ENCODE measurements around the gene PNPT1.

The PNPT1 gene

DNA sequence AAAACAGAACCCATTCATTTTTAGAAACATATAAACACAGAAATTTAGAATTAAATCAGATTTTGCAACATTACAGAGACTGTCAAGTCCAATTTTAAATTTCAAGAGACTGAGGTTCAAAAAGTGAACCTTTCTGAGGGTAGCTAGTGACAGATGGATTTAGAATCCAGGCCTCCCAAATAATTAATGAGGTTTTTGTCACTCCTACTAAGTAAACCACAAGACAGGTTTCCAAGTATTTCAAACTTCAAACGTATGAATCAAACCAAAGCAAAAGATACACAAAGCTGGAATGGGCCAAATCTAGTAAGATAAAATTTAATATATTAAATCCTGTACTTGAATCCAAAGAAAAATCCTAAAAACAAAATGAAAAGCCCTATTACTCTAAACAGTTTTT is 101.5 kb downstream of the PNPT1 start:
- DNase-seq = no peak

DNA sequence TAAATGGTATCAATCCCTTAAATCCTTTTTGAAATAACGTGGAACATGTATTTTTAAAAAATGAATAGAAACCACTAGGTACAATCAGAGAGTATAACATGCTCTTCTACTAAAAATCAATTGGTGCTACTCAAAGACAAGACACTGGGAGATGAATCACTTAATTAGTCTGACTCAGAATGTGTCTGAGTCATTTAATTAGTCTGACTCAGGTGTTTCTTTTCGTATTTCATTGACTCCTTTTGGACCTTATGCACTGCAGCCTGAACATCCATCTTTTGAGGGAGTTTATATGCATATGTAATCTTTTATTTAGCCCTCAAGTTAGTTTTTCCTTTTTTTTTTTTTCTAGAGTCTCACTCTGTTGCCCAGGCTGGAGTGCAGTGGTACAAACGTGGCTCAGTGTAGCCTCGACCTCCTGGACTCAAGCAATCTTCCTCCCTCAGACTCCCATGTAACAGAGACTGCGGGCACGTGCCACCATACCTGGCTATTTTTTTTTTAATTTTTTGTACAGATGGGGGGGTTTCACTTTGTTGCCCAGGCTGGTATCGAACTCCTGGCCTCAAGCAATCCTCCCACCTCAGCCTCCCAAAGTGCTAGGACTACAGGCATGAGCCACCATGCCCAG is 102.7 kb downstream of the PNPT1 start:
- DNase-seq = no peak

DNA sequence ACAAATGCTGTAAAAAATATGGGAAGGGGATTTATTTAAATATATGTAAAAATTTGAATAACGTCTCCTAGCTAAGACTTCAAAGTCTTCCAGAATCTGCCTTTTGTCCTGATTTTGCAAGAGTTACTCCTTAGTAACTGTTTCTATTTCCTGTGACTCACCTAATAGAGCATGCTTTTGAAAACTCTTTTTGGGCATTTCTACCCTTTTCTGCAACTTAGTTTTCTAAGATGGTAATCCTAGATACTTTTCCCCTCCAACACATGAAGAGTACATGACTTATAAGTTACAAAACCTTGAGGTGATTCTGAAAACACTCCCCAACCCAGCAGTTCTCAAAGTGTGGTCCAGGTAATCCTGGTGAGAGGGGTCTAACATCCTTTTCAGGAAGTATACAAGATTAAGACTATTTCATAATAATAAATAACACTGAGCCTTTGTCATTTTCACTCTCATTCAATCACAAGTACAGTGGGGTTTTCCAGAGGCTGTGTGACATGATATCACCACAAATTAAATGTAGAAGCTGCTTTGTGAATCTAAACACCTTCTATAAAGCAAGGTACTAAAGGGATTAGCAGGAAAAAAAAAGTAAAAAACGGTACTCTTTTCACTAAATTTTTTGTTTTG is 108.1 kb downstream of the PNPT1 start:
- no peak for DNase-seq
